Activated CD8-positive, alpha-beta T cell treated with anti-CD3 and anti-CD28 coated beads for 36 hours (primary cell): ENCODE data around the gene ZNF689. TPM values are rescaled to one million over a fixed set of nuclear protein-coding genes. Genes with fewer than 3 reads are reported as not detected.
A peak's percentile ranks its signal among the peaks of the same experiment; 100 is the strongest.
"Not testable (repeated sequence)": the region's sequence is repeated elsewhere in the genome, so short reads cannot be mapped to it uniquely, and the experiment has no call there.

Source experiments
- ATAC-seq: fragments of 200-7000 bp; cut with Tn5 transposase; one replicate; pipeline ENCODE4 v1.10.0; 2021; ENCODE audit warnings: mild to moderate bottlenecking, moderate library complexity
- CTCF ChIA-PET: fragments of 350-600 bp; sonication (Branson Sonifier 250); formaldehyde crosslinking; loops from one replicate; lab custom pipeline; 2021; ENCODE audit warnings: antibody characterized with exemption; lab: Charles Lee
- POLR2A ChIA-PET: fragments of 350-600 bp; sonication (Branson Sonifier 250); formaldehyde crosslinking; loops from one replicate; lab custom pipeline; 2021; ENCODE audit warnings: antibody characterized with exemption; lab: Charles Lee
- DNase-seq: peaks from one replicate; pipeline ENCODE4 v3.0.0-alpha.2; 2020
- H3K27ac Mint-ChIP-seq: one replicate; pipeline ENCODE4 v1.8.0; 2021; ENCODE audit warnings: mild to moderate bottlenecking, mixed read lengths
- H3K27me3 Mint-ChIP-seq: one replicate; pipeline ENCODE4 v1.8.0; 2021; ENCODE audit warnings: mixed read lengths
- H3K36me3 Mint-ChIP-seq: one replicate; pipeline ENCODE4 v1.8.0; 2021; ENCODE audit warnings: low read depth, mixed read lengths
- H3K4me1 Mint-ChIP-seq: one replicate; pipeline ENCODE4 v1.8.0; 2021; ENCODE audit warnings: low read depth, mixed read lengths
- H3K4me3 Mint-ChIP-seq: one replicate; pipeline ENCODE4 v1.8.0; 2021; ENCODE audit warnings: mild to moderate bottlenecking, moderate library complexity, mixed read lengths
- H3K9me3 Mint-ChIP-seq: one replicate; pipeline ENCODE4 v1.8.0; 2021; ENCODE audit warnings: mixed read lengths
- intact Hi-C: fragments of 100-400 bp; cut with micrococcal nuclease; formaldehyde crosslinking; loops from one replicate; pipeline ENCODE4 v1.10.0; 2022
- total RNA-seq, 2 experiments: library from RNA; stranded (reverse); gene quantifications; one replicate each; pipeline ENCODE4 v1.2.3, GENCODE V29; 2021
- TF ChIP-seq, protein P1 (sequence below): fragments of 200-600 bp; IDR thresholded peaks from one replicate; pipeline ENCODE4 v1.8.0; 2022; ENCODE audit warnings: antibody characterized with exemption, mild to moderate bottlenecking

The ZNF689 gene
- total RNA-seq, 2 experiments from 2014 or later, result 9.8 to 11.3 TPM

GRCh38 chr16:30641378-30641982 lies 31.3 kb upstream of the ZNF689 start:
- ChIA-PET POLR2A (interaction anchor here (1.6 kb wide), 1 partner anchor 9 kb away, joined by 5 read pairs; the partner anchor contains the start of gene PRR14), CTCF (interaction anchor here (0.6 to 1.6 kb wide), 4 partner anchors 13 to 1697 kb away, joined by 3 to 5 read pairs (median 3); no protein-coding TSS in a partner anchor)
- Mint-ChIP-seq H3K9me3 (no peaks in the 10 kb centered on the region), H3K4me1 (peaks cover 2% of the 10 kb centered on the region), H3K36me3 (no peaks in the 10 kb centered on the region), H3K4me3 (no peak overlapping the region), H3K27ac (no peak overlapping the region), H3K27me3 (no peaks in the 10 kb centered on the region)
- no peak for DNase-seq
- intact Hi-C loops, result no loop called here
- ATAC-seq, result no peak
- TF ChIP-seq, protein P1, sequence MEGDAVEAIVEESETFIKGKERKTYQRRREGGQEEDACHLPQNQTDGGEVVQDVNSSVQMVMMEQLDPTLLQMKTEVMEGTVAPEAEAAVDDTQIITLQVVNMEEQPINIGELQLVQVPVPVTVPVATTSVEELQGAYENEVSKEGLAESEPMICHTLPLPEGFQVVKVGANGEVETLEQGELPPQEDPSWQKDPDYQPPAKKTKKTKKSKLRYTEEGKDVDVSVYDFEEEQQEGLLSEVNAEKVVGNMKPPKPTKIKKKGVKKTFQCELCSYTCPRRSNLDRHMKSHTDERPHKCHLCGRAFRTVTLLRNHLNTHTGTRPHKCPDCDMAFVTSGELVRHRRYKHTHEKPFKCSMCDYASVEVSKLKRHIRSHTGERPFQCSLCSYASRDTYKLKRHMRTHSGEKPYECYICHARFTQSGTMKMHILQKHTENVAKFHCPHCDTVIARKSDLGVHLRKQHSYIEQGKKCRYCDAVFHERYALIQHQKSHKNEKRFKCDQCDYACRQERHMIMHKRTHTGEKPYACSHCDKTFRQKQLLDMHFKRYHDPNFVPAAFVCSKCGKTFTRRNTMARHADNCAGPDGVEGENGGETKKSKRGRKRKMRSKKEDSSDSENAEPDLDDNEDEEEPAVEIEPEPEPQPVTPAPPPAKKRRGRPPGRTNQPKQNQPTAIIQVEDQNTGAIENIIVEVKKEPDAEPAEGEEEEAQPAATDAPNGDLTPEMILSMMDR, result no peak

DNA sequence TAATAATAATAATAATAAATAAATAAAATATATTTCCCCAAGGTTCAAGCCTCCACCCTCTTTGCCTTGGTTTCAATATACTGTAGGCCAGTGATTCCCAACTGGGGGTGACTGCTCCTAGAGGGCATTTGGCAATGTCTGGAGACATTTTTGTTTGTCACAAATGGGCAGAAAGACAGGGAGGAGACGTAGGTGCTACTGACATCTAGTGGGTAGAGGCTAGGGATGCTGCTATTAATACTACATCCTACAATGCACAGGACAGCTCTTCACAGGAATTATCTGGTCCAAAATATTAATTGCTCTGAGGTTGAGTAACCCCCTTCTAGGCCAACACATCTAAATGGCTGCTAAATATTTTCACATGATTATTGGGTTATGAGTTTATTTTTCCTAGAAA lies 27.8 kb upstream of the ZNF689 start:
- H3K27ac Mint-ChIP-seq, result no peak overlapping the region
- peaks cover 7% of the 10 kb centered on the region for H3K4me1 Mint-ChIP-seq

DNA sequence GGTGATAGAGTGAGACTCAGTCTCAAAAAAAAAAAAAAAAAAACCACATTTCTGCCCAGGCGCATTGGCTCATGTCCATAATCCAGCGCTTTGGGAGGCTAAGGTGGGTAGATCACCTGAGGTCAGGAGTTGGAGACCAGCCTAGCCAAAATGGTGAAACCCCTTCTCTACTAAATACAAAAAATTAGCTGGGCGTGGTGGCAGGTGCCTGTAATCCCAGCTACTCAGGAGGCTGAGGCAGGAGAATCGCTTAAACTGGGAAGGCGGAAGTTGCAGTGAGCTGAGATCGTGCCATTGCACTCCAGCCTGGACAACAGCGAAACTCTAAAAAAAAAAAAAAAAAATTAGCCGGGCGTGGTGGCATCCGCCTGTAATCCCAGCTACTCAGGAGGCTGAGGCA lies 26.9 kb upstream of the ZNF689 start:
- ChIA-PET CTCF (interaction anchor here (1.1 to 2.6 kb wide), 7 partner anchors 8 to 208 kb away, joined by 3 to 8 read pairs (median 4); partner anchors contain the start of genes DCTPP1 and ZNF764), POLR2A (interaction anchor here (0.6 to 1.2 kb wide), 3 partner anchors 21 to 570 kb away, joined by 3 read pairs; partner anchors contain the start of gene DCTPP1)
- intact Hi-C loops, H3K27me3 Mint-ChIP-seq, H3K27ac Mint-ChIP-seq, H3K4me3 Mint-ChIP-seq, ATAC-seq, DNase-seq, H3K4me1 Mint-ChIP-seq, H3K9me3 Mint-ChIP-seq: not testable (repeated sequence)
- peaks cover 12% of the 10 kb centered on the region for H3K36me3 Mint-ChIP-seq

More for the DNA sequence above, 27.8 kb upstream of the ZNF689 start:
- intact Hi-C loops, result no loop called here
- Mint-ChIP-seq H3K9me3 (no peaks in the 10 kb centered on the region), H3K36me3 (peaks cover 12% of the 10 kb centered on the region), H3K4me3 (no peak overlapping the region), H3K27me3 (no peaks in the 10 kb centered on the region)
- TF ChIP-seq, protein P1, result peak; percentile 61
- ChIA-PET CTCF (interaction anchor here (0.8 to 2.6 kb wide), 8 partner anchors 8 to 208 kb away, joined by 3 to 8 read pairs (median 4); partner anchors contain the start of genes DCTPP1 and ZNF764), POLR2A (interaction anchor here (0.6 to 1.2 kb wide), 2 partner anchors 22 to 208 kb away, joined by 3 read pairs; partner anchors contain the start of gene DCTPP1)
- no peak for ATAC-seq
- peak; percentile 35 for DNase-seq

DNA sequence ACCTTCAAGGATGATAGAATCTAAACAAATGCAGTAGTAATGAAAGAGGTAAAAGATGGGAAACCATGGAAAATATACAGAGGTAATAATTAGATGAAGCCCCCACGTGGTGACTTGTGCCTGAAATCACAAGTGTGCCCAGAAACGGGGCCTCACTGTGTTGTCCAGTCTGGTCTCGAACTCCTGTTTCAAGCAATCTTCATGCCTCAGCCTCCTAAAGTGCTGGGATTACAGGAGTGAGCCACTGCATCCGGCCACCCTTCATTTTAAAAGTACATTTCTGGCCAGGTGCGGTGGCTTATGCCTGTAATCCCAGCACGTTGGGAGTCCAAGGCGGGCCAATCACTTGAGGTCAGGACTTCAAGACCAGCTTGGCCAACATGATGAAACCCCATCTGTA lies 26.4 kb upstream of the ZNF689 start:
- TF ChIP-seq, protein P1, result no peak
- H3K4me3 Mint-ChIP-seq, result no peak overlapping the region
- peaks cover 12% of the 10 kb centered on the region for H3K36me3 Mint-ChIP-seq
- H3K27me3 Mint-ChIP-seq, result no peaks in the 10 kb centered on the region
- H3K27ac Mint-ChIP-seq, result no peak overlapping the region
- peaks cover 7% of the 10 kb centered on the region for H3K4me1 Mint-ChIP-seq
- no peaks in the 10 kb centered on the region for H3K9me3 Mint-ChIP-seq
- no peak for DNase-seq
- ATAC-seq, result no peak
- intact Hi-C loops, result no loop called here
- POLR2A ChIA-PET, result interaction anchor here (0.7 to 1.6 kb wide), 5 partner anchors 13 to 570 kb away, joined by 3 read pairs; no protein-coding TSS in a partner anchor
- CTCF ChIA-PET, result interaction anchor here (1.1 to 2.6 kb wide), 4 partner anchors 7 to 207 kb away, joined by 3 to 8 read pairs (median 4); partner anchors contain the start of gene DCTPP1

GRCh38 chr16:30633526-30633925 lies 23.3 kb upstream of the ZNF689 start:
- no peaks in the 10 kb centered on the region for H3K27me3 Mint-ChIP-seq
- intact Hi-C loops, result no loop called here
- ATAC-seq (no peak), DNase-seq (no peak)
- peak overlapping the region; percentile 88 for H3K4me3 Mint-ChIP-seq
- H3K27ac Mint-ChIP-seq, result peak overlapping the region; percentile 99
- CTCF ChIA-PET, result interaction anchor here (1.0 to 7.7 kb wide), 2 partner anchors 18 kb away, joined by 4 to 61 read pairs; no protein-coding TSS in a partner anchor
- peaks cover 11% of the 10 kb centered on the region for H3K4me1 Mint-ChIP-seq
- H3K36me3 Mint-ChIP-seq, result peaks cover 12% of the 10 kb centered on the region
- H3K9me3 Mint-ChIP-seq, result no peaks in the 10 kb centered on the region
- TF ChIP-seq, protein P1, result no peak
- POLR2A ChIA-PET, result interaction anchor here (1.0 to 1.9 kb wide), 5 partner anchors 17 to 448 kb away, joined by 3 to 12 read pairs (median 3); partner anchors contain the start of genes PRR14 and ZNF771

GRCh38 chr16:30632454-30632853 lies 22.3 kb upstream of the ZNF689 start:
- ATAC-seq, H3K27me3 Mint-ChIP-seq, H3K27ac Mint-ChIP-seq, intact Hi-C loops, H3K4me1 Mint-ChIP-seq, DNase-seq, POLR2A ChIA-PET, H3K9me3 Mint-ChIP-seq, H3K4me3 Mint-ChIP-seq: not testable (repeated sequence)
- peaks cover 12% of the 10 kb centered on the region for H3K36me3 Mint-ChIP-seq
- CTCF ChIA-PET, result interaction anchor here (1.0 to 7.7 kb wide), 4 partner anchors 12 to 223 kb away, joined by 3 to 61 read pairs (median 4); no protein-coding TSS in a partner anchor
